HG03378 (cell line): ENCODE measurements around the gene RCOR2.
"Not testable (repeated sequence)": the region's sequence is repeated elsewhere in the genome, so short reads cannot be mapped to it uniquely, and the experiment has no call there.

Experiments used
- ATAC-seq: cut with Tn5 transposase; IDR thresholded peaks from one replicate; pipeline ENCODE4 v1.9.1; 2021; ENCODE audit warnings: mild to moderate bottlenecking, moderate library complexity; ENCODE audit not compliant: unreplicated experiment

RCOR2 gene

GRCh38 chr11:63916837-63917691 lies at the start of gene RCOR2:
RCOR2 (minus strand) TSS chr11:63917164; CDS start chr11:63916456, 708 bp downstream.
- ATAC-seq = no peak

DNA sequence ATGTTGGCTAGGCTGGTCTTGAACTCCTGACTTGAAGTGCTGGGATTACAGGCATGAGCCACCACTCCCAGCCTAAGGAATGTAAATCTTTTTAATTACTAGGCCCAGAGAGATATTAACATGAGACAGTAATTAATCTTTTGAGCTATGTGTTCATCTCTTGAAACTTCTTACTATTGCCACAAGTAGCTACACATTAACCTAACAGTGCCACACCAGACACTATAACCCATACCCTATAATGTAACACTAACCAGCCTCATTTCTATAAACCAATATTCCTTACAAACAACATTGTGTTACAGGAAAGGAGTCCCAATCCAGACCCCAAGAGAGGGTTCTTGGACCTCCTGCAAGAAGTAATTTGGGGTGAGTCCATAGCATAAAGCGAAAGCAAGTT lies 49.5 kb upstream of the RCOR2 start:
- no peak for ATAC-seq

DNA sequence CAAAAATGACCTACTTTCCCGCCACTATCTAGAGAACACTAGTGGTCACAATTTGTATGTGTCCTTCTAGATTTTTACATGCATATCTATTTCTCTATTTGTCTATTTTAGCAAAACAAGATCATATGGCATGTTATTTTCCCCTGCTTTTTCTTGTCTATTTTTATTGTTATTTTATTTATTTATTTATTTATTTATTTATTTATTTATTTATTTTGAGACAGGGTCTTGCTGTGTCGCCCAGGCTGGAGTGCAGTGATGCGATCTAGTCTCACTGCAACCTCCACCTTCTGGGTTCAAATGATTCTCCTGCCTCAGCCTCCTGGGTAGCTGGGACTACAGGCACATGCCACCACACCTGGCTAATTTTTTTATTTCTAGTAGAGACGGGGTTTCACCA lies 46.9 kb upstream of the RCOR2 start:
- not testable (repeated sequence) for ATAC-seq

DNA sequence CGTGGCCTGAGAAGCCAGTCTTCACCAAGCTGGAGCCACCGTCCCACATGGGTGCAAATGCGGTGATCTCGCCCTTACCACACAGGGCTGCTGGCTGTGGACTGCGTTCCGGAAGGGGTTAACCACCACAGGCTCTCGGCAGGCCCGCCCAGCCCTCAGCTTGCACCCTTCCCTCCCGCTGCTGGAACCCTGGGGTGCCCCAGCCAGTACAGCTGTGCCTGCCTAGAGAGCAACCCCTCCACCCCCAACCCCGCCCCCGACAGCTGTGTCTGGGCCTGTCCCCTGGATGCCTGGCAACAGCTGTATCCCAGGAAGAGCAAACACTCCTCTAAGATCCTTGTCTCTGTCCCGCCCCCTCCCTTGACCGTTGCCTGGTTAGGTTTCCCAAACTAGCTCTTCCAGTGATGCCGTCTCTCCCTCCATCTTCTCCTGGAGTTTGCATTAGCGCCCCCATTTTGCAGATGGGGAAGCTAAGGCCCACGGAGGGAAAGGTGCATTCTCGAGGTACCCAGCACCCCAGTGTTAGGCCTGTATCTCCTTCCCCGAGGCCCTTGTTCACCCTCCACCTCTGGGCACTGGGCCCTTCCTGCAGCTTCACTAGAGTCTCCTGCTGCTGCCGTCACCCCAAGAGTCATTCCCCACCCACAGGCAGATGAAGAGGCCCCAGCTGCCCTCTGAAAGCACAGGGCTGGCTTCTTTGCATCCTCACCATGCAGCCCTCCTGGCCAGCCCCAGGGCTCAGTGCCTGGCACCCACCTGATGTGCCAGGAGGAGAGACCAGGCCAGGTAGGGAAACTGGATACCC lies 44.8 kb upstream of the RCOR2 start:
- no peak for ATAC-seq

DNA sequence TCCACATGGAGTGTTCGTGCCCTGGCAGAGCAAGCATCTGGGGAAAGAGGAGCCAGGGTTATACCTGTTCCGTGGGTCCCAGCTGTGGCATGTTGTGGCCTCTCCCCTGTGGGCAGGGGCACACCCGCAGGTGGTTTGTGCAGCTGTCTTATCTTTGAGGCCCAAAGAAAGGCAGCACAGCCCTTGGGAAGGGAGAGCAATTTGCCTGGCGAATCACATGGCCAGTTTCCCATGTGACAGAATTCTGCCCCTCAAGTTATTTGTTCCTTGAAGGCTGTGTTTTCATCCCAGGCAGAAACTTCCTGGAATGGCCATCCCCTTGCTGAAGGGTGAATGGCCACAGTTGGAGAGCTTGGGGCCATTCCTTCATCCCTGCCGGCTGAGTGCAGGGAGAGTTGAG lies 41.0 kb upstream of the RCOR2 start:
- ATAC-seq = no peak

GRCh38 chr11:63952570-63952969 lies 35.6 kb upstream of the RCOR2 start:
- no peak for ATAC-seq

GRCh38 chr11:63951779-63952536 lies 35.0 kb upstream of the RCOR2 start:
- ATAC-seq = no peak

DNA sequence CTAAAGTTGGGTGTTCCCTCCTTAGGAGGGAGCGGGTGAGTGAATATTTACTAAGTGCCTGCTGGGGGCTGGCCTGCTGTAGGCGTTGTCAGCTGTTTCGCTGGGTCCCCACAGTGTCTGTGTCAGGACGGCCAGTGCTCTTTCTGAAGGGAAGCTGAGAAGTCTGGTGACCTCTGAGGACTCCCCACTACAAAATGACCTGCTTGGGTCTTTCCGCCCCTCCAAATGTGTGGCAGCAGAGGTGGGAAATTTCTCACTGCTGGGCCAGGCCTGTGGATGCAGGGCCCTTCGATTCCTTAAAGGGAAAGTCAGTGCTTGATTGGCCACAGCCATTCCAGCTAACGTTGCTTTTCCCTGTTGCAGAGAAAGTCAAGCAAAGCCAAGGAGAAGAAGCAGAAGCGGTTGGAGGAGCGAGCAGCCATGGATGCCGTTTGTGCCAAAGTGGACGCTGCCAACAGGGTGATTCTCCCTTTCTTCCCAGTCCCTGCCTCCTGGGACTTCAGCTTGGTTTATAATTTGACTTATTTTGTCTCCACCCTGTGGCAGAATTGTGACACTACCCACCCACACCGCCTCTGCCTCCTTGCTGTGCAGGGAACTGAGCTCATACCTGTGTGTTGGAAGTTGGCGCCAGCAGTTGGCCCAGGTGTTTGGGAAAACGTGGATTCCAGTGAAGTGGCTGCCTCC lies 28.7 kb upstream of the RCOR2 start:
- no peak for ATAC-seq

DNA sequence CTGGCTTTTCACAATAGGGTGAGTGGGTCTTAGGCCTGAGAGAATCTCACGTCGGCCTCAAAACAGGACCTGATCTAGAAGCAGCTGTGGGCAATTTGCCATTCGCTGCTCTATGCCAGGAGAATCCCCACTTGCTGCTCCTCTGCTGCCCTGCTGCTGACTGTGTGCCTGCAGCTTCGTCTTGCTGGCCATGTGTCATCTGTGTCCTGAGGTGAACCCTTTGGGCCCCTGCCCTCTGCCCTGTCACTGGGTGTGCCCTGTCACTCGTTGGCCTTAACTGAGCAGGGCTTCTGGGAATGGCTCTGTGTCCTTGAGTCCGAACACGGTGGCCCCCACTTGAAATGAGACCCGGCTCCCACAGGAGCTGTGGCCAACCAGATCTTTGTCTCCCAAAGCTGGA lies 28.0 kb upstream of the RCOR2 start:
- no peak for ATAC-seq

DNA sequence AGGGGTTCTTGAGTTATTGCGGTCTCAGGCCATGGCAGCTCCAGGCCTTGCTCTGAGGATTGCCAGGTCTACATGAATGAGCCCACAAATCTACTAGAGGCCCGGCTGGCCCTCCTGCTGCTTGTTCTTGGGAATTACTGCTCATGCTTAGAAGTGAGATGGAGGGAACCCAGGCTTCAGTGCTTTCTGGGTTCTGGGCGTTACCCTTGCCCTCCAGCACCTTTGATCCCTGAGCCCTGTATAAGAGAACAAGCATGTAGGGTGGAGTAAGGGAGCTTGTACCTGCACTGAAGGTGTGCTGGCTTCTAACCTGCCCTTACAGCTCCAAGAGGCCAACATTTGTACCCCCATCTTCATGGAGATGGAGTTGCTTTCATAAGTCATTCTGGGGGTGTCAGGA lies 25.8 kb upstream of the RCOR2 start:
- no peak for ATAC-seq

GRCh38 chr11:63941901-63942300 lies 24.9 kb upstream of the RCOR2 start:
- ATAC-seq = no peak

- no peak for ATAC-seq
Observed at GRCh38 chr11:63940786-63941185, 23.8 kb upstream of the RCOR2 start.

GRCh38 chr11:63939397-63939891 lies 22.5 kb upstream of the RCOR2 start:
- ATAC-seq = no peak

DNA sequence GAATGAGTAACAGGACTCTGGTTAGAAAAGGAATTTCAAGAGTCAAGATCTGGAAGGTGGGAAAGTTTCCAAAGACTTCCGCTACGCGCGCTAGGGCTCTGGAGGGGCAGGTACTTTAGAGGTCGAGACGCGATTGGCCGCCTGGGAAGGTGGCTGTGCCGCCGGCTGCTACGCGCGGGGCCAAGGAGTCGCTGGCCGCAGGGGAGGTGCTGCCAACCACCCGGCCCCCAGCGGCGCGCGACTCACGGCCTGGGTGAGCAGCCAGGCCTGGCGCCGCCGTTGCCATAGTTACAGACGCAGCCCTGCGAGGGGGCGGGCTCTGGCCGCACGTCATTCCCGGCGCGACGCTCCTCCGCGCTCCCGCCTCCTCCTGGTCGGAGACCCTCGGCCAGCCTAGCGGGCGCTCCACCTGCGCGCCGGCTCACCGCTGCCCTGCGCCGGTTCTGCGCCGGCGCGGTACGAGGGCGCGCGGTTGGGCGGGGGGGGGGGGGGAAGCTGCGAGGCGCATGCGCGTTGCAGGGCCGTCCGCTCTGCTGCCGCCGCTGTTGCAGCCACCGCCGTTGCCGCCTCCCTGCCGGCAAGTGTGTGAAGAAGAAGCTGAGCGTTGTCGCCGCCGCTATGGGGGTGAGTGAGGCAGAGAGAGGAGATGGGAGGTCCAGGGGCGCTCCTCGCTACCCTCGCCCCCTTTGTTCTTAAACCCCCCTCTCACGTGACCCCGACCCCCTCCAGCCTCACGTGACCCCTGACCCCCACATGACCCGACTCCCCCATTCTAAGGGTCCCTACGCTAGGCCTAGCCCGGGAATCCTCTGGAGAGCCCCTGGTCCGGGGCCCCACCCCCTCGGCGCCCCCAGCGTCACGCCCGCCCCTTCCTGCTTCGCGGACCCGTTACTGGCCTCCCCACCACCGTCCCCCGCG lies 21.8 kb upstream of the RCOR2 start, which contains the start of gene NAA40:
NAA40 (plus strand) TSS at position 524 of the 918 bp plus-strand sequence; CDS start at position 619, 95 bp downstream.
- peak; percentile 76 for ATAC-seq

- ATAC-seq = peak; percentile 29
Observed at GRCh38 chr11:63937713-63938478, 20.9 kb upstream of the RCOR2 start.

DNA sequence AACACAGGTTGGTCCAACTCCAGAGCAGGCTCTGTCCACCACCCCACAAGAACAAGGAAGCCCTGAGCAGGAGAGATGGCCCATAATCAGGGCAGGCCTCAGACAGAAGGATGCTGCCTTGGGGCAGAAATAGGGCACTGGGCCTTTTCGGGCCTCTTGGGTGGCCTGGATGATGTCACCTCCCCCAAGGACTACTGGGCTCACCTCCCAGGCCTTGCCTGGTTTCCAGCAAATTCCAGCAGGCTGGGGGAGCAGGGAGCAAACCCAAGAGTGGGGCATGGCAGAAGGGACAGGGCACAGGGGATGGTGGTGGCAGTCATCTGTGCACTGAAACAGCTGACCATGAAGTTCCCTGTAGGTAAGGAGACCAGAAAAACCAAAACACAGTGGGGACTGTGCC lies 16.5 kb upstream of the RCOR2 start:
- ATAC-seq = no peak

- no peak for ATAC-seq
Observed at GRCh38 chr11:63931876-63932275, 14.9 kb upstream of the RCOR2 start.

DNA sequence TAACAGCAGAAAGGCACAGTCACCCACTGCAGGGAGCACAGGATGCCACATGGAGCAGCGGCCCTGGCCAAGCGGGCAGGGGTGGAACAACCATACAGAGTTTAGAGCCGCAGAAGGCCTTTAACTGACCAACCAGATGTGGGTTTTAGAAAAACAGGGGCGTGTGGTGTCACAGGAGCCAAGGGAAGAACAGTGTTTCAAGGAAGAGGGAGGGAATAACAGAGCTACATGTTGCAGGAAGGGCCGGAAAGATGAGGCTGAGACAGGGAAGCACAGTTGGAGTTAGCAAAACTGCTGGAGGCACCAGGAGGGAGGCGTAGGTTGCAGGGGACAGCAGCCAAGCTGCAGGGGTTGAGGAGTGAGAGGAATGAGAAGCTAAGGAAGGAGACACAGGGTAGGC lies 14.1 kb upstream of the RCOR2 start:
- ATAC-seq = no peak

- ATAC-seq = no peak
Observed at GRCh38 chr11:63929616-63930015, 12.7 kb upstream of the RCOR2 start.
